Right lobe of liver (tissue), 4 donors: ENCODE data around the gene ITGAV.

Experiments used
- CTCF ChIP-seq, 4 donors: fragments of 200-600 bp in 3 of 4; fragments of 450-650 bp in 1 of 4; IDR thresholded peaks; one replicate each; pipeline versions ENCODE4 v1.5.1 to v1.8.0; 2016 to 2022; ENCODE audit warnings: antibody characterized with exemption in 4 of 4, mild to moderate bottlenecking in 2 of 4
- POLR2A ChIP-seq: fragments of 450-650 bp; IDR thresholded peaks from one replicate; pipeline ENCODE4 v1.6.1; 2017; ENCODE audit warnings: antibody characterized with exemption, mild to moderate bottlenecking
- donor health status: DM: no; HTN: no; CAD: no.
- donor health status: DM: no; HTN: no; CAD: no.
- donor health status: DM: no; HTN: yes; CAD: no.

DNA sequence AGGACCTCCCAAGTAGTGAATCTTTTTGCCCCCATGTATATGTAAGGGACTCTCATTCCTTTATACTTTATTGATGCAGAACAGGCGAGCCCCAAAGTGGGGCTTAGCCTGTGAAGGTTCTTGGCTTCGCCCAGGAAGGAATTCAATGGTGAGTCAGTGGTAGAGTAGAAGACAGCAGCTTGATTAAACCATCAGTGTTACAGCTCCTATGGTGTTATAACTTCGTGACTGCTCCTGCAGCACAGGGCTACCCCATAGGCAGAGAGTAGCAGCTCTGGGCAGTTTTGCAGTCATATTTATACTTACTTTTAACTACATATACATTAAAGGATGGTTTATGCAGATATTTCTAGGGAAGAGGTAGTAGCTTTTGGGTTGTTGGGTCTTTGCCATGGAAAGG lies 115.0 kb downstream of the ITGAV start:
- no peak for TF ChIP-seq CTCF (IDR thresholded peaks at IDR 0.05)
- no peak for TF ChIP-seq POLR2A
